Natural killer cell (primary cell): ENCODE results near the gene KIF16B. TPM values are rescaled to one million over a fixed set of nuclear protein-coding genes. Genes with fewer than 3 reads are reported as not detected.

Experiments used
- ATAC-seq, 3 donors: fragments of 150-1000 bp in 2 of 3; fragments of 200-7000 bp in 1 of 3; cut with Tn5 transposase; 1 replicate in 1 of 3; 2 replicates in 2 of 3; pipeline ENCODE4 v1.10.0; 2021; ENCODE audit warnings: mild to moderate bottlenecking in 2 of 3, moderate library complexity in 2 of 3
- DNase-seq, 2 donors: peaks; one replicate each; pipeline versions ENCODE4 v3.0.0 to v3.0.0-alpha.2; 2013 to 2021; ENCODE audit warnings: mixed read lengths in 1 of 2
- H3K27ac ChIP-seq: one replicate; pipeline ENCODE4 v1.5.1; 2013; ENCODE audit warnings: mild to moderate bottlenecking, low read length
- H3K27me3 ChIP-seq: one replicate; pipeline ENCODE4 v1.6.1; 2013; ENCODE audit warnings: low read length; ENCODE audit not compliant: control insufficient read depth, insufficient read depth
- H3K36me3 ChIP-seq: one replicate; pipeline ENCODE4 v1.6.1; 2013; ENCODE audit warnings: low read length; ENCODE audit not compliant: control insufficient read depth, insufficient read depth
- H3K4me1 ChIP-seq: one replicate; pipeline ENCODE4 v1.6.1; 2013; ENCODE audit warnings: low read length; ENCODE audit not compliant: control insufficient read depth, insufficient read depth
- H3K4me3 ChIP-seq: one replicate; pipeline ENCODE4 v1.5.1; 2013; ENCODE audit warnings: low read length
- H3K9me3 ChIP-seq: one replicate; pipeline ENCODE4 v1.6.1; 2013; ENCODE audit warnings: low read length; ENCODE audit not compliant: control insufficient read depth, insufficient read depth
- H3K27ac Mint-ChIP-seq, 2 donors: one replicate each; pipeline ENCODE4 v1.8.0; 2022; ENCODE audit warnings: mild to moderate bottlenecking in 2 of 2, mixed read lengths in 2 of 2, moderate library complexity in 1 of 2
- H3K27me3 Mint-ChIP-seq, 2 donors: one replicate each; pipeline ENCODE4 v1.8.0; 2022; ENCODE audit warnings: low read depth in 2 of 2, mixed read lengths in 2 of 2
- H3K36me3 Mint-ChIP-seq: one replicate; pipeline ENCODE4 v1.8.0; 2022; ENCODE audit warnings: mixed read lengths
- H3K4me1 Mint-ChIP-seq, 2 donors: one replicate each; pipeline ENCODE4 v1.8.0; 2022; ENCODE audit warnings: mixed read lengths in 2 of 2
- H3K4me3 Mint-ChIP-seq: one replicate; pipeline ENCODE4 v1.8.0; 2022; ENCODE audit warnings: mild to moderate bottlenecking, moderate library complexity, mixed read lengths
- H3K9me3 Mint-ChIP-seq, 2 donors: one replicate each; pipeline ENCODE4 v1.8.0; 2022; ENCODE audit warnings: mixed read lengths in 2 of 2
- CTCF ChIP-seq: fragments of 200-600 bp; IDR thresholded peaks from one replicate; pipeline ENCODE4 v1.8.0; 2022; ENCODE audit warnings: antibody characterized with exemption
- WGBS: methylation state at CpG from one replicate; pipeline ENCODE4 v1.1.7; 2013; ENCODE audit warnings: missing lambda C conversion rate; ENCODE audit not compliant: insufficient coverage; 5-methylcytosine and 5-hydroxymethylcytosine counted together
- intact Hi-C: fragments of 100-400 bp; cut with micrococcal nuclease; formaldehyde crosslinking; loops from one replicate; pipeline ENCODE4 v1.14.2; 2022
- total RNA-seq, 4 donors: library from RNA; stranded (reverse); fragments of 120-200 nt in 1 of 4; gene quantifications; one replicate each; pipeline versions ENCODE4 v1.2.3 to v1.2.4, GENCODE V29; 2013 to 2022

Gene KIF16B
- total RNA-seq, 3 donors from 2014 or later (not counting 1 experiment from before 2014, with no cell fraction given): 3.9 to 11.8 (median 9.2) TPM

DNA sequence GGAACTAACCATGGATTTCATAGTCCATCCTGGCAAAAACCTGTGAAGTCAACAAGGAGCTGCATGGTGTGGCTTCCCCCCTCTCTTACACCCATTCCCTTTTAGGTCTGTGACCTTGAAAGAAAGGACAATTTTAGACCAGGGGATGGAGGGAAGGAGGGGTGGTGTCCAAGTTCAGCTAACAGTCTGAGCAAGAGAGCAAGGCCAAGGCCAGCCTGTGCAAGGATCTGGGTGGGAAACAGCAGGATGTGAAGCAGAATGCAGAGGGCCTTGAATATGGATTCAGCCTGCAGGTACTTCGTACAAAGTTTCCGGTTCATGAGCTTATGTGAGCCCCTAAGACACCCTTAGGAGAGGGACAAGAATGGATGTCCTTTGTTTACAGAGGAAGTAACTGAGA, 293.0 kb downstream of the KIF16B start:
- Mint-ChIP-seq H3K4me3 (no peak overlapping the region), H3K36me3 (no peaks in the 10 kb centered on the region), H3K27me3 (no peaks in the 10 kb centered on the region), H3K27ac (no peak overlapping the region), H3K9me3 (no peaks in the 10 kb centered on the region), H3K4me1 (no peaks in the 10 kb centered on the region)
- no peak for DNase-seq
- H3K9me3 ChIP-seq: no peaks in the 10 kb centered on the region
- H3K4me1 ChIP-seq: no peaks in the 10 kb centered on the region
- intact Hi-C loops: no loop called here
- no peaks in the 10 kb centered on the region for H3K27me3 ChIP-seq
- WGBS: 96% methylated on average over 2 of the region's 2 CpGs
- H3K4me3 ChIP-seq: no peak overlapping the region
- no peak for TF ChIP-seq CTCF
- H3K27ac ChIP-seq: no peak overlapping the region
- no peak for ATAC-seq
- no peaks in the 10 kb centered on the region for H3K36me3 ChIP-seq

GRCh38 chr20:16279320-16279719, 293.9 kb downstream of the KIF16B start:
- Mint-ChIP-seq H3K9me3 (no peaks in the 10 kb centered on the region), H3K36me3 (no peaks in the 10 kb centered on the region), H3K27ac (no peak overlapping the region), H3K27me3 (no peaks in the 10 kb centered on the region), H3K4me3 (no peak overlapping the region), H3K4me1 (no peaks in the 10 kb centered on the region)
- ATAC-seq (no peak), DNase-seq (no peak)
- no peaks in the 10 kb centered on the region for H3K4me1 ChIP-seq
- no peaks in the 10 kb centered on the region for H3K9me3 ChIP-seq
- no peaks in the 10 kb centered on the region for H3K27me3 ChIP-seq
- intact Hi-C loops: no loop called here
- TF ChIP-seq CTCF: no peak
- no peak overlapping the region for H3K27ac ChIP-seq
- WGBS: 94% methylated on average over 5 of the region's 5 CpGs
- no peaks in the 10 kb centered on the region for H3K36me3 ChIP-seq
- H3K4me3 ChIP-seq: no peak overlapping the region

- no peaks in the 10 kb centered on the region for H3K27me3 ChIP-seq
- no peak overlapping the region for H3K27ac ChIP-seq
- no peak overlapping the region for H3K4me3 ChIP-seq
- Mint-ChIP-seq H3K4me1 (no peaks in the 10 kb centered on the region), H3K4me3 (no peak overlapping the region), H3K27ac (no peak overlapping the region), H3K27me3 (no peaks in the 10 kb centered on the region), H3K9me3 (no peaks in the 10 kb centered on the region), H3K36me3 (no peaks in the 10 kb centered on the region)
- TF ChIP-seq CTCF: no peak
- 89% methylated on average over 2 of the region's 4 CpGs for WGBS
- no peaks in the 10 kb centered on the region for H3K9me3 ChIP-seq
- no peaks in the 10 kb centered on the region for H3K36me3 ChIP-seq
- ATAC-seq: no peak
- H3K4me1 ChIP-seq: no peaks in the 10 kb centered on the region
- intact Hi-C loops: no loop called here
- DNase-seq: no peak
These were observed 299.3 kb downstream of the KIF16B start for GRCh38 chr20:16273812-16274555.
